CD14-positive monocyte (primary cell): ENCODE data around the gene ZNF385D. TPM values are rescaled to one million over a fixed set of nuclear protein-coding genes. Genes with fewer than 3 reads are reported as not detected.
"Not testable (repeated sequence)": the region's sequence is repeated elsewhere in the genome, so short reads cannot be mapped to it uniquely, and the experiment has no call there.

Experiments used
- DNase-seq, 3 donors: peaks; one replicate each; pipeline ENCODE4 v3.0.0-alpha.2; 2011 to 2022
- H2AFZ ChIP-seq: 2 replicates; pipeline ENCODE4 v1.6.0; 2012; ENCODE audit warnings: mild to moderate bottlenecking, low read depth, low read length, inconsistent platforms; ENCODE audit not compliant: insufficient read depth, poor library complexity, severe bottlenecking
- H3K27ac ChIP-seq, 2 donors: 1 replicate in 1 of 2; 2 replicates in 1 of 2; pipeline ENCODE4 v1.5.1; 2012 to 2013; ENCODE audit warnings: low read length in 2 of 2, control low read depth in 1 of 2, inconsistent platforms in 1 of 2, low read depth in 1 of 2, mild to moderate bottlenecking in 1 of 2
- H3K27me3 ChIP-seq, 2 donors: one replicate each; pipeline versions ENCODE4 v1.6.0 to v1.6.1; 2011 to 2013; ENCODE audit warnings: low read length in 2 of 2; ENCODE audit not compliant: control insufficient read depth in 2 of 2, insufficient read depth in 2 of 2
- H3K36me3 ChIP-seq, 2 donors: replicated peaks in 1 of 2; 1 replicate in 1 of 2; 2 replicates in 1 of 2; pipeline versions ENCODE4 v1.5.1 to v1.6.1; 2012 to 2013; ENCODE audit warnings: low read length in 2 of 2, control low read depth in 1 of 2, inconsistent platforms in 1 of 2, mild to moderate bottlenecking in 1 of 2; ENCODE audit not compliant: insufficient read depth in 2 of 2, control insufficient read depth in 1 of 2
- H3K4me1 ChIP-seq, 2 donors: 1 replicate in 1 of 2; 2 replicates in 1 of 2; pipeline versions ENCODE4 v1.5.1 to v1.6.1; 2012 to 2013; ENCODE audit warnings: low read length in 2 of 2, control low read depth in 1 of 2, inconsistent platforms in 1 of 2, mild to moderate bottlenecking in 1 of 2, moderate library complexity in 1 of 2; ENCODE audit not compliant: insufficient read depth in 2 of 2, control insufficient read depth in 1 of 2
- H3K4me2 ChIP-seq: replicated peaks from 2 replicates; pipeline ENCODE3; 2012; ENCODE audit warnings: low read length, moderate library complexity, mild to moderate bottlenecking; ENCODE audit not compliant: poor library complexity, severe bottlenecking; ENCODE audit errors: extremely low read depth
- H3K4me3 ChIP-seq, 3 experiments: fragments of 200-600 bp in 1 of 3; sonication (generic) in 1 of 3; replicated peaks in 1 of 3; 1 replicate in 2 of 3; 2 replicates in 1 of 3; pipeline ENCODE4 v1.5.1; 2011 to 2013; ENCODE audit warnings: low read length in 3 of 3, mild to moderate bottlenecking in 3 of 3, control low read depth in 2 of 3, low read depth in 2 of 3, inconsistent platforms in 1 of 3, moderate library complexity in 1 of 3
- H3K79me2 ChIP-seq: 2 replicates; pipeline ENCODE4 v1.6.0; 2012; ENCODE audit warnings: mild to moderate bottlenecking, control low read depth, inconsistent platforms, low read length, moderate library complexity; ENCODE audit not compliant: insufficient read depth
- H3K9ac ChIP-seq: 2 replicates; pipeline ENCODE4 v1.6.0; 2017; ENCODE audit warnings: low read length, mild to moderate bottlenecking; ENCODE audit not compliant: insufficient read depth, poor library complexity, severe bottlenecking
- H3K9me3 ChIP-seq, 2 donors: replicated peaks in 1 of 2; 1 replicate in 1 of 2; 2 replicates in 1 of 2; pipeline versions ENCODE4 v1.5.1 to v1.6.1; 2012 to 2013; ENCODE audit warnings: low read length in 2 of 2, control low read depth in 1 of 2; ENCODE audit not compliant: control insufficient read depth in 1 of 2, insufficient read depth in 1 of 2
- H4K20me1 ChIP-seq: 2 replicates; pipeline ENCODE4 v1.6.0; 2012; ENCODE audit warnings: mild to moderate bottlenecking, low read length, control low read depth, moderate library complexity; ENCODE audit not compliant: insufficient read depth
- H3K27ac Mint-ChIP-seq, 7 donors: one replicate each; pipeline ENCODE4 v1.8.0; 2020; ENCODE audit warnings: mild to moderate bottlenecking in 7 of 7, mixed read lengths in 7 of 7, moderate library complexity in 6 of 7, inconsistent platforms in 2 of 7
- H3K27me3 Mint-ChIP-seq, 3 donors: one replicate each; pipeline ENCODE4 v1.8.0; 2021 to 2022; ENCODE audit warnings: low read depth in 3 of 3, mild to moderate bottlenecking in 3 of 3, mixed read lengths in 3 of 3, moderate library complexity in 3 of 3, inconsistent platforms in 1 of 3
- H3K36me3 Mint-ChIP-seq, 2 donors: one replicate each; pipeline ENCODE4 v1.8.0; 2020; ENCODE audit warnings: mixed read lengths in 2 of 2, inconsistent platforms in 1 of 2, mild to moderate bottlenecking in 1 of 2
- H3K4me1 Mint-ChIP-seq: one replicate; pipeline ENCODE4 v1.8.0; 2020; ENCODE audit warnings: mild to moderate bottlenecking, mixed read lengths
- H3K4me3 Mint-ChIP-seq, 2 donors: one replicate each; pipeline ENCODE4 v1.8.0; 2020; ENCODE audit warnings: mild to moderate bottlenecking in 2 of 2, mixed read lengths in 2 of 2, moderate library complexity in 1 of 2
- H3K9me3 Mint-ChIP-seq, 7 donors: one replicate each; pipeline ENCODE4 v1.8.0; 2020 to 2022; ENCODE audit warnings: mixed read lengths in 7 of 7, mild to moderate bottlenecking in 6 of 7, moderate library complexity in 6 of 7, inconsistent platforms in 2 of 7
- WGBS: methylation state at CpG from one replicate; pipeline ENCODE4 v1.1.5; 2013; ENCODE audit warnings: missing lambda C conversion rate; ENCODE audit not compliant: insufficient coverage; 5-methylcytosine and 5-hydroxymethylcytosine counted together
- intact Hi-C, 2 donors: fragments of 100-400 bp; cut with micrococcal nuclease; formaldehyde crosslinking; loops; one replicate each; pipeline versions ENCODE4 v1.15.0 to v1.15.1; 2023
- polyA plus RNA-seq, 3 donors: library from polyadenylated mRNA; depleted of rRNA in 1 of 3; unstranded in 2 of 3; stranded (reverse) in 1 of 3; fragments of 300-500 nt in 2 of 3; fragments of >200 nt in 1 of 3; fragmentation: Illumina TruSeq in 2 of 3; gene quantifications; 1 replicate in 2 of 3; 2 replicates in 1 of 3; pipeline ENCODE4 v1.2.3, GENCODE V29; 2012 to 2021
- TF ChIP-seq, protein P1 (sequence below): fragments of 200-600 bp; IDR thresholded peaks from one replicate; pipeline ENCODE4 v1.8.0; 2022; ENCODE audit warnings: antibody characterized with exemption, mild to moderate bottlenecking

The ZNF385D gene
- polyA plus RNA-seq, 3 donors: not detected

DNA sequence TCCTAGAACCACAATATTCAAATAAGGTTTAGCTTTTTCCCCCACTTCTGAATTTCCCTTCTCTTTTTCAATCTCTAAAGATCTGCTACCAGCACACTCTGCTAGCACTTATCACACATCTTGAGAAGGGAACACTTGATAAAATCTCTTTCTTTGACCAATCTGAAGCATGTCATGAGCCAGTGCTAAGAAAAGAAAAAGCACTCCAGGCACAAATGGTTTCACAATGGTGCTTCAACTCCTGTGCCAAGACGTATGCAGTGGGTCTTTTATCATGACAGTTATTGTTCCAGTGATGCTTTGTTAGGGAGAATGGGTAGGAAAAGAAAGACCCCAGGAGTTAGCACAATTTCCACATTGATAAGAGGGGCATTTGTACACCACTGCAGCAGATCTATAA is 248.4 kb downstream of the ZNF385D start:
- Mint-ChIP-seq H3K27me3 (peaks cover 0 to 3% (median 0%) of the 10 kb centered on the region in 3 donors), H3K27ac (no peak overlapping the region), H3K9me3 (peaks cover 0 to 10% (median 2%) of the 10 kb centered on the region in 7 donors), H3K4me3 (no peak overlapping the region), H3K4me1 (peaks cover 3% of the 10 kb centered on the region), H3K36me3 (no peaks in the 10 kb centered on the region)
- Histone ChIP-seq H3K9ac (no peak overlapping the region), H2AFZ (no peak overlapping the region), H3K27me3 (no peaks in the 10 kb centered on the region), H3K4me2 (no peak overlapping the region), H3K79me2 (no peaks in the 10 kb centered on the region), H3K9me3 (no peaks in the 10 kb centered on the region), H3K4me1 (peaks cover 0 to 3% of the 10 kb centered on the region in 2 donors), H4K20me1 (no peaks in the 10 kb centered on the region), H3K27ac (no peak overlapping the region), H3K4me3 (no peak overlapping the region), H3K36me3 (no peaks in the 10 kb centered on the region)
- TF ChIP-seq, protein P1, sequence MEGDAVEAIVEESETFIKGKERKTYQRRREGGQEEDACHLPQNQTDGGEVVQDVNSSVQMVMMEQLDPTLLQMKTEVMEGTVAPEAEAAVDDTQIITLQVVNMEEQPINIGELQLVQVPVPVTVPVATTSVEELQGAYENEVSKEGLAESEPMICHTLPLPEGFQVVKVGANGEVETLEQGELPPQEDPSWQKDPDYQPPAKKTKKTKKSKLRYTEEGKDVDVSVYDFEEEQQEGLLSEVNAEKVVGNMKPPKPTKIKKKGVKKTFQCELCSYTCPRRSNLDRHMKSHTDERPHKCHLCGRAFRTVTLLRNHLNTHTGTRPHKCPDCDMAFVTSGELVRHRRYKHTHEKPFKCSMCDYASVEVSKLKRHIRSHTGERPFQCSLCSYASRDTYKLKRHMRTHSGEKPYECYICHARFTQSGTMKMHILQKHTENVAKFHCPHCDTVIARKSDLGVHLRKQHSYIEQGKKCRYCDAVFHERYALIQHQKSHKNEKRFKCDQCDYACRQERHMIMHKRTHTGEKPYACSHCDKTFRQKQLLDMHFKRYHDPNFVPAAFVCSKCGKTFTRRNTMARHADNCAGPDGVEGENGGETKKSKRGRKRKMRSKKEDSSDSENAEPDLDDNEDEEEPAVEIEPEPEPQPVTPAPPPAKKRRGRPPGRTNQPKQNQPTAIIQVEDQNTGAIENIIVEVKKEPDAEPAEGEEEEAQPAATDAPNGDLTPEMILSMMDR: no peak
- WGBS: no CpG with 5 or more reads among the region's 1 CpG
- intact Hi-C loops: no loop called here
- DNase-seq: no peak

DNA sequence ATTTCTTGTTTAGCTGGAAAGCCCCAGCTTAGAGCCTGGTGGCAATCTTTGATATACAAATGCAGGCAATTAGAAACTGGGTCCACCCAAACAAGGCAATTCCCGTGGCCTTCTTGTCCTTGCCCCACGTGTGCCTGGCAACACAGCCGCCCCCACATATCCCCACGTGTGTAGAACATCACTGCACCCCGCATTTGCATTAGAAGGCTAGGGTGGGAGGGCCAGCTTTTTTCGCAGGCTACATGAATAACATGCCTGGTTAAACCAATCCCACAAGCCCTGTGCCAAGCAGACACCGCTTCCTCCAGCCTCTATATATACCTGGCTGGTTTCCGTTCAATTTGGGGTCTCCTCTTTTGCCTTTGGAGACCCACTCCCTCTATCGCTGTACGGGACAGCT is 250.2 kb downstream of the ZNF385D start:
- Mint-ChIP-seq H3K27ac (no peak overlapping the region), H3K4me3 (no peak overlapping the region), H3K36me3 (no peaks in the 10 kb centered on the region), H3K9me3 (peaks cover 0 to 10% (median 6%) of the 10 kb centered on the region in 7 donors), H3K4me1 (no peaks in the 10 kb centered on the region), H3K27me3 (peaks cover 0 to 3% (median 1%) of the 10 kb centered on the region in 3 donors)
- Histone ChIP-seq H3K36me3 (no peaks in the 10 kb centered on the region), H3K9ac (no peak overlapping the region), H4K20me1 (no peaks in the 10 kb centered on the region), H3K9me3 (no peaks in the 10 kb centered on the region), H3K79me2 (no peaks in the 10 kb centered on the region), H3K27ac (no peak overlapping the region), H3K4me3 (no peak overlapping the region), H3K27me3 (no peaks in the 10 kb centered on the region), H3K4me1 (no peaks in the 10 kb centered on the region), H3K4me2 (no peak overlapping the region), H2AFZ (no peak overlapping the region)
- intact Hi-C loops: no loop called here
- no peak for DNase-seq
- TF ChIP-seq, protein P1: no peak
- 90% methylated on average over 6 of the region's 10 CpGs for WGBS

DNA sequence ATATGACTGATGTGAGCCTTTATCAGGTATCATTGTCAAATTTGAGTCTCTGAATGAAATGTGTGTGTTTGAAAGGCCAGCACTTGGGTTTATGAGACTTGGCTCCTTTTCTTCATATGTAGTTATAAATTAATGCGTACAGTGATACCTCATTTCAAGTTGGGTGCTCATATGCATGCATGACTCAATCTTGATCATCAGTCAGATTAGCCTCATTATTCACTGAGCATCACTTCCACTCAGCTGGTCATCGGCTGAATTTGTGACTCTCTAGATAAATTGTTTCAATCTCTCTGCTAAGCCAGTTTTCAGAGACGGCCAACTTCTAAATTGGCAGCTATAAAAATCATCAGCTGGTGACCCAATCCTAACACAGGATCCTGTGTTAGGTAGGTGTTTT is 260.3 kb downstream of the ZNF385D start:
- not testable (repeated sequence) for H3K27ac ChIP-seq, H3K4me1 Mint-ChIP-seq
- WGBS: no CpG with 5 or more reads among the region's 3 CpGs

More for the DNA sequence above, 260.3 kb downstream of the ZNF385D start:
- H3K4me2 ChIP-seq, H3K36me3 Mint-ChIP-seq, H3K36me3 ChIP-seq, H2AFZ ChIP-seq, H3K27ac Mint-ChIP-seq, H3K9me3 ChIP-seq, H3K9ac ChIP-seq, H3K4me3 Mint-ChIP-seq, H4K20me1 ChIP-seq, DNase-seq, H3K27me3 Mint-ChIP-seq, intact Hi-C loops, H3K79me2 ChIP-seq, H3K9me3 Mint-ChIP-seq, H3K4me3 ChIP-seq, H3K27me3 ChIP-seq, H3K4me1 ChIP-seq: not testable (repeated sequence)
